ENCODE data around the gene FEZF2. TPM values are rescaled to one million over a fixed set of nuclear protein-coding genes. Genes with fewer than 3 reads are reported as not detected.

Gene FEZF2
- total and polyA plus RNA-seq, 2 of the 8 experiments (the other 6 are each of a cell fraction or from before 2014, with no cell fraction given): 0.06 TPM; not detected in 1

DNA sequence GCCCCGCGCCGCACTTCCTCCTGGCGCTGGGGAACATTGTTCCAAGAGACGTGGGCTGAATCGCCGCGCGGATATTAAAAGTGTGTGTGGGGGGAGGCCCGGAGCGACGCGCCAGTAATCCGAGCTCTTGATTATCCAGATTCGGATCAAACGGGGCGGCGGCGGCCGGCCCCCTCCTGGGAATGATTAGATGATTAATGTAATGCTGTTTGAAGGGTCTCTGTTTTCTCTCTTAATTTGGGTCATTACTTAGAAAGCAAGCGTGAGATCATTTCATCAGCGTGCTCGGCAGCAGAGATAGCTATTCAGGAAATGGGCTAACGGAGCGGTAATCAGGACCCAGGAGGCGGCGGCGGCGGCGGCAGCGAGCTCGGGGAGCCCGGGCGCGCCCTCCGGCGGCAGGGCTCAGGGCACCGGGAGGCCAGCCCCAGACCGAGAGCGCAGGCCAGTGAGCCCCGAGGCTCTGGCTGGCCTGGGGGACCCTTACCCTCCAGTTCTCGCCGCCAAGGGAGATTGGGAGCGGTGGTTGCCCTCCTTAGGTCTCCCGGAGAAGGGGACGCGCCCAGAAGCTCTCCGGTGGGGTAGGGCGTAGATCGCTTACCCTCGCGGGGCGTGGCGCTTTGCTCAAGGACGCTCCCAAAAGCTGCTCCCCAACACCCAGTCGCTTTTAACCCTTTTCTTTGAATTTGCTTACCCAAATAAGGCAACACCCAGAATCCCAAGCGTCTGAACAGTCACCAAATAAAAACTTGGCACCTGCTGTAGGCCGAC is 4.5 kb downstream of the FEZF2 start:
- no peak overlapping the region for H2BK20ac ChIP-seq (ENCODE audit: low read length)
- H2AFZ ChIP-seq (ENCODE audit: low read length): no peak overlapping the region
- H3K56ac ChIP-seq (replicated peaks; ENCODE audit: insufficient read length, low read depth, low read length): no peak overlapping the region
- H3K79me1 ChIP-seq (ENCODE audit: low read depth, low read length): no peaks in the 10 kb centered on the region
- peak overlapping the region; percentile 73 to 90 for H3K4me2 ChIP-seq (ENCODE audit: insufficient read depth in 1 of 2, low read depth in 2 of 2, low read length in 2 of 2)
- no peak overlapping the region for H4K91ac ChIP-seq (replicated peaks; ENCODE audit: insufficient read length, low read length)
- no peak overlapping the region for H3K4ac ChIP-seq (replicated peaks; ENCODE audit: insufficient read length, low read depth, low read length)
- H3K36me3 ChIP-seq (ENCODE audit: control insufficient read depth in 2 of 4, insufficient read depth in 4 of 4, low read length in 3 of 4): no peaks in the 10 kb centered on the region
- no peak overlapping the region for H4K5ac ChIP-seq (ENCODE audit: insufficient read length, low read depth, low read length)
- H3K23me2 ChIP-seq (ENCODE audit: low read depth, low read length): peaks cover 4% of the 10 kb centered on the region; the same call in 1 of the 2 replicates
- FAIRE-seq (no peak), DNase-seq (ENCODE audit: low read depth in 1 of 2, low spot score in 2 of 2) (peak in 1 of 2 experiments; percentile 83)
- ChIA-PET POLR2A (ENCODE audit: partially characterized antibody) (interaction anchor here (0.6 to 4.6 kb wide), 4 partner anchors 10 to 110 kb away, joined by 3 to 26 read pairs (median 3); no protein-coding TSS in a partner anchor), CTCF (ENCODE audit: partially characterized antibody) (interaction anchor here (0.6 to 3.3 kb wide), 15 partner anchors 8 to 879 kb away, joined by 3 to 20 read pairs (median 3); no protein-coding TSS in a partner anchor)
- H4K8ac ChIP-seq (ENCODE audit: extremely low read depth, insufficient read depth, low read length): no peak overlapping the region
- H3K27me3 ChIP-seq (replicated peaks in 1 of 4; ENCODE audit: control insufficient read depth in 3 of 4, extremely low read depth in 1 of 4, insufficient read depth in 3 of 4, low read length in 3 of 4): peaks cover 83 to 100% (median 97%) of the 10 kb centered on the region in 4 experiments
- no peak overlapping the region for H3K14ac ChIP-seq (ENCODE audit: insufficient read length)
- H3K9ac ChIP-seq (replicated peaks in 1 of 4; ENCODE audit: extremely low read depth in 1 of 4, low read depth in 3 of 4, low read length in 3 of 4): no peak overlapping the region
- peaks cover 2 to 12% of the 10 kb centered on the region in 2 experiments for H4K20me1 ChIP-seq (replicated peaks in 1 of 2; ENCODE audit: control insufficient read depth in 1 of 2, insufficient read depth in 2 of 2, low read length in 2 of 2)
- no peaks in the 10 kb centered on the region; a peak in 1 of 4 replicates for H3K9me3 ChIP-seq (ENCODE audit: insufficient read depth in 2 of 2, low read depth in 1 of 2, low read length in 1 of 2)
- peaks cover 18 to 60% (median 40%) of the 10 kb centered on the region in 4 experiments for H3K4me1 ChIP-seq (replicated peaks in 1 of 4; ENCODE audit: control insufficient read depth in 3 of 4, insufficient read depth in 4 of 4, low read length in 3 of 4)
- H3K79me2 ChIP-seq (ENCODE audit: control insufficient read depth in 1 of 2, insufficient read depth in 2 of 2, low read length in 2 of 2): no peaks in the 10 kb centered on the region
- H2BK12ac ChIP-seq (ENCODE audit: low read depth, low read length): no peak overlapping the region; the same call in 1 of the 2 replicates
- H3K18ac ChIP-seq (ENCODE audit: extremely low read depth, low read length): no peak overlapping the region
- H2AK5ac ChIP-seq (ENCODE audit: low read depth, low read length): no peak overlapping the region
- H2BK15ac ChIP-seq (ENCODE audit: low read length): no peak overlapping the region; the same call in 1 of the 2 replicates
- WGBS, 2 experiments (ENCODE audit: extremely low coverage in 1 of 2, insufficient coverage in 1 of 2, insufficient read length in 1 of 2, insufficient replicate concordance in 2 of 2, low coverage in 1 of 2, low lambda C conversion rate in 2 of 2, missing lambda C conversion rate in 1 of 2): 2% methylated on average over 52 of the region's 58 CpGs; no CpG with 5 or more reads in 1 of the 2 experiments
- H2BK5ac ChIP-seq (ENCODE audit: low read depth, low read length): no peak overlapping the region
- H3K23ac ChIP-seq (ENCODE audit: insufficient read length): no peak overlapping the region
- H3K4me3 ChIP-seq (ENCODE audit: extremely low read depth in 1 of 4, insufficient read depth in 2 of 4, low read depth in 3 of 4, low read length in 4 of 4): peak overlapping the region; percentile 46 to 60 (median 52)
- H3K27ac ChIP-seq (ENCODE audit: low read depth, low read length): no peak overlapping the region
- H2BK120ac ChIP-seq (replicated peaks; ENCODE audit: low read depth, low read length): no peak overlapping the region
- no peak for TF ChIP-seq TCF12 (IDR thresholded peaks at IDR 0.05; ENCODE audit: low read depth, low read length)
- TF ChIP-seq SP2 (IDR thresholded peaks at IDR 0.05; ENCODE audit: low read length): no peak
- TF ChIP-seq CBX5 (IDR thresholded peaks at IDR 0.05; ENCODE audit: low read depth, low read length): no peak
- no peak for TF ChIP-seq HDAC2 (IDR thresholded peaks at IDR 0.05; ENCODE audit: borderline replicate concordance in 1 of 2, low read depth in 2 of 2, low read length in 2 of 2)
